ENCODE measurements around the gene NUDT3.

Gene NUDT3

DNA sequence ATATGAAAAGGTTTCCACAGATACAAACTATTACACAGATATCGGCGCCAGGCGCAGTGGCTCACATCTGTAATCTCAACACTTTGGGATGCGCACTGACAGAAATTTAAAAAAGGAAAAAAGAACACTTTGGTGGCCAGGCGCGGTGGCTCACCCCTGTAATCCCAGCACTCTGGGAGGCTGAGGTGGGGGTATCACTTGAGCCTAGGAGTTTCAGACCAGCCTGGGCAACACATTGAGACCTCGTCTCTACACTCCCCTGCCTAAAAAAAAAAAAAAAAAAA, 41.6 kb downstream of the NUDT3 start:
- Histone ChIP-seq H4K20me1 (ENCODE audit: insufficient read depth, low read length) (no peaks in the 10 kb centered on the region), H3K4me2 (ENCODE audit: low read length) (no peak overlapping the region), H3K4me1 (ENCODE audit: insufficient read depth, low read length, severe bottlenecking) (peaks cover 22% of the 10 kb centered on the region), H2AFZ (ENCODE audit: low read length) (no peak overlapping the region), H3K9ac (ENCODE audit: low read length) (no peak overlapping the region), H3K27me3 (ENCODE audit: insufficient read depth, low read length) (no peaks in the 10 kb centered on the region), H3K36me3 (ENCODE audit: insufficient read depth, low read length) (no peaks in the 10 kb centered on the region), H3K27ac (ENCODE audit: low read depth, low read length, poor library complexity, severe bottlenecking) (no peak overlapping the region), H3K9me2 (ENCODE audit: low read depth, low read length) (no peaks in the 10 kb centered on the region), H3K4me3 (ENCODE audit: low read depth, low read length, poor library complexity, severe bottlenecking) (no peak overlapping the region), H3K79me2 (ENCODE audit: insufficient read depth, low read length) (peaks cover 67% of the 10 kb centered on the region), H3F3A (ENCODE audit: insufficient read depth, low read length) (no peaks in the 10 kb centered on the region), H3K9me3 (ENCODE audit: low read length) (no peaks in the 10 kb centered on the region)
- no peak for TF ChIP-seq EZH2 (IDR thresholded peaks at IDR 0.05; ENCODE audit: borderline replicate concordance, low read length)
- TF ChIP-seq, protein P1, sequence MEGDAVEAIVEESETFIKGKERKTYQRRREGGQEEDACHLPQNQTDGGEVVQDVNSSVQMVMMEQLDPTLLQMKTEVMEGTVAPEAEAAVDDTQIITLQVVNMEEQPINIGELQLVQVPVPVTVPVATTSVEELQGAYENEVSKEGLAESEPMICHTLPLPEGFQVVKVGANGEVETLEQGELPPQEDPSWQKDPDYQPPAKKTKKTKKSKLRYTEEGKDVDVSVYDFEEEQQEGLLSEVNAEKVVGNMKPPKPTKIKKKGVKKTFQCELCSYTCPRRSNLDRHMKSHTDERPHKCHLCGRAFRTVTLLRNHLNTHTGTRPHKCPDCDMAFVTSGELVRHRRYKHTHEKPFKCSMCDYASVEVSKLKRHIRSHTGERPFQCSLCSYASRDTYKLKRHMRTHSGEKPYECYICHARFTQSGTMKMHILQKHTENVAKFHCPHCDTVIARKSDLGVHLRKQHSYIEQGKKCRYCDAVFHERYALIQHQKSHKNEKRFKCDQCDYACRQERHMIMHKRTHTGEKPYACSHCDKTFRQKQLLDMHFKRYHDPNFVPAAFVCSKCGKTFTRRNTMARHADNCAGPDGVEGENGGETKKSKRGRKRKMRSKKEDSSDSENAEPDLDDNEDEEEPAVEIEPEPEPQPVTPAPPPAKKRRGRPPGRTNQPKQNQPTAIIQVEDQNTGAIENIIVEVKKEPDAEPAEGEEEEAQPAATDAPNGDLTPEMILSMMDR (IDR thresholded peaks at IDR 0.05; ENCODE audit: low read length) = no peak

DNA sequence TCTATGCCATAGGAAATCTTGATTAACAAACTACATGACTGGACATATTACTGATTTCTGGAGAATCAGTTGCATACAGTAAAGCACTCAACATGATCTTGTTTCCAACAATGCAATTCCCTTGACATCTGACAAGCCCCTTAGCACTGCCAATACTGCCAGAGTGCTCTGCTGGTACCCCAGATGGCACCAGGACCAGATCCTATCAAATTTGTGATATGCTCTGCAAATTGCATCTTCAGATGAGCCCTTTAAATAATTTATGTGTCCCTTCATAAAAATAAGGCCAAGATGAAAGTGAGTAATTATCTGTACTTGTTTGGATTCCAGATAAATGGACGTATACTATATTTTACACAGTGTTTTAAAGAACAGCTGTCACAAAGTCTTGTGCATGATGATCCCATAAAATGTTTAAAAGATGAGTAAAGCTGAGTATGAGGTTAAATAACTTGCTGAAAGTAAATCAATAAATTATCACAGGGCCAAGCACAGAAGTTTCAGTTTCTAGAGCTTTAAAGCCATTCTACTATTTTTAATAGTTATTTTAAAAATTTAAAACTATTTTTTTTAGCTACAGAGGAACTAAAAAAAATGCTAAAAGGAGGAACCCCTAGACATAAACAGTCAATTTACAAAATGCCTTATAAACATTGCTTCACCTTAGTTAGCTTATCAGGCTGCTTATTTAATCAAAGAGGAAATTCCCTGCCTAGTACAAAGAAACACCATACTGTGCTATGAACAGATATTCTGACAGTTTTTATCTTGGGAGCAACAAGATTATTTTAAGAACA, 42.1 kb downstream of the NUDT3 start:
- H3K36me3 ChIP-seq (ENCODE audit: insufficient read depth, low read length) = no peaks in the 10 kb centered on the region
- H3K4me1 ChIP-seq (ENCODE audit: insufficient read depth, low read length, severe bottlenecking) = peaks cover 22% of the 10 kb centered on the region
- peaks cover 62% of the 10 kb centered on the region for H3K79me2 ChIP-seq (ENCODE audit: insufficient read depth, low read length)
- no peaks in the 10 kb centered on the region for H4K20me1 ChIP-seq (ENCODE audit: insufficient read depth, low read length)
- no peaks in the 10 kb centered on the region for H3K9me3 ChIP-seq (ENCODE audit: low read length)
- H3K27me3 ChIP-seq (ENCODE audit: insufficient read depth, low read length) = no peaks in the 10 kb centered on the region
- H3K27ac ChIP-seq (ENCODE audit: low read depth, low read length, poor library complexity, severe bottlenecking) = no peak overlapping the region
- TF ChIP-seq, protein P1 (IDR thresholded peaks at IDR 0.05; ENCODE audit: low read length) = no peak
- no peak for TF ChIP-seq EZH2 (IDR thresholded peaks at IDR 0.05; ENCODE audit: borderline replicate concordance, low read length)
- no peak overlapping the region for H3K9ac ChIP-seq (ENCODE audit: low read length)
- H3F3A ChIP-seq (ENCODE audit: insufficient read depth, low read length) = no peaks in the 10 kb centered on the region
- H3K9me2 ChIP-seq (ENCODE audit: low read depth, low read length) = no peaks in the 10 kb centered on the region
- H3K4me2 ChIP-seq (ENCODE audit: low read length) = no peak overlapping the region
- no peak overlapping the region for H2AFZ ChIP-seq (ENCODE audit: low read length)
- H3K4me3 ChIP-seq (ENCODE audit: low read depth, low read length, poor library complexity, severe bottlenecking) = no peak overlapping the region

DNA sequence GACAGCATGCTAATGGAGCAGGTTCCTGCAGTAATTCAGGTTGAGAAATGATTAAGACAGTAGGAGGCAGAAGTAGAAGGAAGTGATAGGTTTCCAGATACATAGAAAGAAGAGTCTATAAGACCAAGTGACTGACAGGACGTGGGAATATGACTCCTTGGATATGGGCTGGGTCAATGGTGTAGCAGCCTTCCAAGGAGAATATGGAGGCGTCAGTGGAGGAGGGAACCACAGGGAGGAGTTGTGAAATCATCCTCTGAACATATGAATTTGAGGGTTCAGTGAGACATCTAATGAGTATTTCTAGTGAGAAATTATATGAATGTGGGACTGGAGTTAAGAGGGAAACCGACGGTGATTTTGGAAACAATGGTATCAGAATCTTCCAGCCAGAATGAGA, 43.3 kb downstream of the NUDT3 start:
- H3K4me2 ChIP-seq (ENCODE audit: low read length) = no peak overlapping the region
- no peak for TF ChIP-seq EZH2 (IDR thresholded peaks at IDR 0.05; ENCODE audit: borderline replicate concordance, low read length)
- TF ChIP-seq, protein P1 (IDR thresholded peaks at IDR 0.05; ENCODE audit: low read length) = no peak
- no peaks in the 10 kb centered on the region for H3F3A ChIP-seq (ENCODE audit: insufficient read depth, low read length)
- peaks cover 60% of the 10 kb centered on the region for H3K79me2 ChIP-seq (ENCODE audit: insufficient read depth, low read length)
- H3K9ac ChIP-seq (ENCODE audit: low read length) = no peak overlapping the region
- no peaks in the 10 kb centered on the region for H3K36me3 ChIP-seq (ENCODE audit: insufficient read depth, low read length)
- H3K9me2 ChIP-seq (ENCODE audit: low read depth, low read length) = no peaks in the 10 kb centered on the region
- peaks cover 22% of the 10 kb centered on the region for H3K4me1 ChIP-seq (ENCODE audit: insufficient read depth, low read length, severe bottlenecking)
- no peak overlapping the region for H3K4me3 ChIP-seq (ENCODE audit: low read depth, low read length, poor library complexity, severe bottlenecking)
- H3K9me3 ChIP-seq (ENCODE audit: low read length) = no peaks in the 10 kb centered on the region
- H2AFZ ChIP-seq (ENCODE audit: low read length) = no peak overlapping the region
- no peak overlapping the region for H3K27ac ChIP-seq (ENCODE audit: low read depth, low read length, poor library complexity, severe bottlenecking)
- H4K20me1 ChIP-seq (ENCODE audit: insufficient read depth, low read length) = no peaks in the 10 kb centered on the region
- H3K27me3 ChIP-seq (ENCODE audit: insufficient read depth, low read length) = no peaks in the 10 kb centered on the region

Data from OCI-LY1 (cell line).